Tibial nerve (tissue), 3 donors: ENCODE measurements around the gene AHCTF1.

Experiments used
- CTCF ChIP-seq, 5 experiments: fragments of 200-600 bp in 3 of 5; fragments of 450-650 bp in 2 of 5; sonication (generic) in 3 of 5; IDR thresholded peaks; one replicate each; pipeline ENCODE4 v1.5.1; 2016 to 2019; ENCODE audit warnings: antibody characterized with exemption in 5 of 5, mild to moderate bottlenecking in 3 of 5, moderate library complexity in 2 of 5
- POLR2A ChIP-seq, 2 donors: fragments of 450-650 bp; IDR thresholded peaks; one replicate each; pipeline ENCODE4 v1.6.1; 2017; ENCODE audit warnings: antibody characterized with exemption in 2 of 2, mild to moderate bottlenecking in 2 of 2, moderate library complexity in 2 of 2

GRCh38 chr1:246838118-246838456, 93.7 kb downstream of the AHCTF1 start:
- no peak for TF ChIP-seq POLR2A (IDR thresholded peaks at IDR 0.05)
- TF ChIP-seq CTCF (IDR thresholded peaks at IDR 0.05), result no peak
